Amniotic stem cell (primary cell): ENCODE results near the gene SHISA6.

Source experiments
- DNase-seq: peaks from one replicate; lab custom pipeline; 2025; lab: John Stamatoyannopoulos, UW

The SHISA6 gene

DNA sequence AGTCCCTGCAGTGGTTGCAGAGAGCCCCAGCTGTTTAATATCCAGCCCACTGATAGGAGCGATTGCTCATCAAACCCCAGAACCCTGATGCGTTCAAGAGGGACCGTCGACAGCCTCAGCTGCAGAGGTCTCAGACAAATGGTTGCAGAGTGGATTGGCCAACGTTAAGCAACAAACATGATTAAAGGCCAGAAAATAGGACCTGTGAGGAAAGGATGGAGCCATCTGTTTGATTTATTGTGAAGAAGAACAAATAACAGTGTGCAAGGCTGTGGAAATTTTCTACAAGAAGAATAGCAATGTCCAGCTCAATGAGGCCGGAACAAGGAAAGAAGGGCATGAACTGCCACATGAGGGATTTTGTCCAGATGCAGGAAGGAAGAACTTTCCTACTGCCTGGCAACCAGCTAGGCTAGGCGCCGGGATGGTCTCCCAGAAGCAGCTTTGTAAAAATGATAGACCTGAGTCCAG, 218.9 kb downstream of the SHISA6 start:
- no peak for DNase-seq

DNA sequence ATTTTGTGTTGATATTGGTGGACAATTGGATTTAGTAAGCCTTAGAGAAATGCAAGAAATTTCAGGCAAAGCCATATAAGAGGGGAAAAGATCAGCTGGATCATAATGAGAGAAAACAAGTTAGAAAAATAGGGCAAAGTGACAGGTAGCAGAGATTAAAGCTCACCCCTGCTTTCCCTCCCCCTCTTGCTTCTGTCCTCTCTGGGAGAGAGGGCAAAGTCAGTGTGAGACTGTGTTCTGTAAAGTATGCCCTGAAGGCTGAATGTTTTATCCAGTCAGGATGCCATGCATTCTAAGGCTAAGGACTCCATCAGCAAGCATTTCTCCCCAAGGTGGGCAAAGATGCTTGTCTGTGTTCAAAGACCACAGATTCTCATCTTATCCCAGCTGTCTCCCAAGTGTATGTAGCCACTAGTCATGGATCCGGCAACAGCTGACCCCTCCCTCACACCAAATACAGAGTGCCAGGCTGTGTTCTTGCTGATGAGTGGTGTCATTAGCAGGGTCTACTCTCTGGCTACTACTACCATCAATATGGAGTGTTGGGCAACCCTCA, 221.1 kb downstream of the SHISA6 start:
- DNase-seq, result no peak

DNA sequence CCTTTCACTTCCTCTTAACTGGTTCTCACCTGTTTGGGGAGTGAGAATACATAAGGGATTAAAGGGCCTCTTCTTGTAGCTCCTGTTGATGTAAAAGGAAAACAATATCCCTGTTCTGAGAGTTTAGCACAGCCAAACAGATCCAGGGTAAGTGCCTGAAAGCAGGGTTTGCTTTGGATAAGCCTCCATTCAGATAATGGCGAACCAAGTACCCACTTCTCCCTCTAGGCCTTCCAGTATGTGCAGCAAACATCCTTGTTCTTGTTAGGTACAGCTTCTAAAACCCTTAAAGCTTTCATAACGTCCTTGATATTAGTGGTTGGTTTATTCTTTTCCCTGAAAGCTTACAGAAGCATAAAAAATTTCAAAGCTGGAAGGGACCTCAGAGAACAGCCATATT, 226.6 kb downstream of the SHISA6 start:
- DNase-seq, result no peak

DNA sequence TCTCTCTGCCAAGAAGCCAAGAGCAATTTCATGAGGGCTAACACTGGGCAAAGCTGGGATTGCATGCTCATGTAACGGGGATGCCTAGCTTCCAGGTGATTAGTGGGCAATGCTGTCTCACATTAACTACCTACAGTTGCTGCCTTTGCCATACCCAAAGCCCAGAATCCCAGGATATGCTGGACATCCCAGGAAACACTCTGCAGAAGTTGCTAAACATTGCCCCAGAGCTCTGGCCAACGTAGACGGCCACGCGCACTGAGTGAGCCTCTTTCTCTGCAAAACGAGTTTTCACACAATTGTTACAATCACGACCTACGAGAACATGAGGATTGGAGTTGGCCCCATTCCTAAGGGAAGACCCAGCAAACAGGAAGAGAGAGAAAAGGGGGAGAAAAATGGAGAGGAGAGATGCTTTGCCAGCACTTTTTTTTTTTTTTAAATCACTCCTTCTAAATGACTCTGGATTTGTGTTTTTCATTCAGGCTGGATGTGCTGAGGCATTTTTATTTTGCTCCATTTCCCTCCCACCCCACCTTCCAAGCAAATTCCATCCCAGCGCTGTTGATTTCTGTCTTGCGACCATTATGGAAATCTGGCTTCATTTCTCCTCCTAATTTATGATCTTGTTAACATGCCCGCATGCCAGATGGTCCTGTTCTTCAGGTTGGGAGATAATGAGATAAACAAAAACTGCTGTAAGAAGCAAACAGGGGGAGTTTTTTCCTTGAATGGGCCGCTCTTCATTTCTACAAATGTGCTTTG, 244.5 kb downstream of the SHISA6 start:
- no peak for DNase-seq

DNA sequence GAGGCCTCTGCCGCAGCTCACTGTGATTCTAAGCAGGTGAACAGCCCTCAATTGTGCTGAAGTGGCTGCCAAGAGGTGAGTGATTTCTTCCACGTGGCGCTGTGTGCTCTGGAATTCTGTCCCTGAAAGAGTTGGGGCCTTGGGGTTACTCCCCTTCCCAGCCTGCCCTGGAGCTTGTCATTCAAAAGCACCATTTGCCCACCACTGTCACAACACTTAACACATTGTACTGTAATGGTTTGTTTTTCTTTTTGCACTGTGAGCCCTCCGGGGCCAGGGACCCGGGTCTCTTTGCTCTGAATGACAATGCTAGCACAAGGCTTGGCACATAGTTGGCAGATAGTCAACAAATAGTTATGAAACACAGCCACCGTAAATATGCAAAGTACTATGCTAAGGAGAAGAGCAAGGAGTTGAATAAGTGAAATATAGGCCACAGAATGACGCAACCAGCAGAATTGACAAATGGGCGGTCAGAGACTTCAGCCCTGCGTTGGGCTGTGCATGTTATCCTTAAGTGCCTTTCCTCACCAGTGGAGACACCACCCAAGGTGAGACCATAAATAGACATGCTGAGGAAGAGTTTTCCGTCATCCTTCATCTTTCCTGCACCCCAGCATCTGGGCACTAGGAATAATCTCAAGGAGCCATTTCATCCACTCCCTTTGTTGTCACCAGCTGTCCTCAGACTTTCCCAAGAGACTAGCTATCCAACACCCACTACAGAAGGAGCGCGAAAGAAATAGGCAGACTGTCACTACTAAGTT, 245.3 kb downstream of the SHISA6 start:
- DNase-seq, result no peak

DNA sequence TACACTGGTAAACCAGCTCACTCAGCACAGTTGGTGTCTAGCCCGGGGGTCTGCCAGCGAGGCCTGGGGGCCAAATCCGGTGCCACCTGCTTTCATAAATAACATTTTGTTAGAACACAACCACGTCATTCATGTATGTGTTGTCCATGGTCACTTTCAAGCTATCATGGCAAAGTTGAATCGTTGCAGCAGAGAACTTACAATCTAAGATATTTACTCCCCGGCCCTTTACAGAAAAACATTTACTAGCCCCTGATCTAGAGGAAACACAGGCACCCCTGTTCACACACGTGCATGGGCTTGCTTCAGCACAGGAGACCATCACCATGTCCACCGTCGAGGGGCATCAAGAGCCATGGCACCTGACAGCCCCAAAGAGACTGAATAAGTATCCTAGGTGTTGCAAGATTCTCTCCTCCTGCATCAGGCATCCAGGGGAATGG, 245.9 kb downstream of the SHISA6 start:
- no peak for DNase-seq

DNA sequence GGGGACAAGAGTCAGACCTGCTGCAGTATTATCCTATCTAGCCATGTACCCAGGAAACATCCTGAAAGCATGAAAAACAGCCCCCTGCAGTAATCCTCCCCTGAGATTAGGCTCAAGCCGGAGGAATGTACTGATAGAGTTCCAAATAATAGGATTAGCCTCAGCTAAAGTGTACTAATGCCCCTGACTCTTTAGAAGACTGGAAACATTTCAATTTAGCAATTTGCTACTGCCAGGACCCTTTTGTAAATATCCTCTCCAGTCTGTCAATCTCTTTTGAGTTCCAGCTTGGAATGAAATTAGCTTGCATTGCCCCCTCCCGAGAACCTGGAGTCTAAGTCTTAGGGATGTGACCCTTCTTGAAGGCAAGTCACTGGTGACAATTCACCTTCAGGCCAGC, 246.5 kb downstream of the SHISA6 start:
- DNase-seq, result no peak

DNA sequence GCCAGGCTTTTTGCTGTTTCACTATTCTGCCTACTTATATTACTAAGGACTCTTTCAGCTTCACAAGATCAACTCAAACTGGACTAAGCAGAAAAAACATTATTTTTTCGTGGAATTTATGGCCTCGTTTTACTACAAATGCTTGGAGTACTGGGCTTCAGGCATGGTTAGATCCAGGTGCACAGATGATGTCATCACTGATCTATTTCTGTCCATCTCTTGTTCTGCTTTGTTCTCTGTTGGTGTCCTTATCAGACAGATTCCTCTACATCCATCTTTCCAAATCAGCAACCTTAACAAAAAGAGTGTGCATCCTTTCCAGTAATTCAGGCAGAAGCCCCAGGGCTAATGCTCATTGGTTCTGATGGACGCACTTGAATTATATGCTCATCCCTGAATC, 247.4 kb downstream of the SHISA6 start:
- no peak for DNase-seq

DNA sequence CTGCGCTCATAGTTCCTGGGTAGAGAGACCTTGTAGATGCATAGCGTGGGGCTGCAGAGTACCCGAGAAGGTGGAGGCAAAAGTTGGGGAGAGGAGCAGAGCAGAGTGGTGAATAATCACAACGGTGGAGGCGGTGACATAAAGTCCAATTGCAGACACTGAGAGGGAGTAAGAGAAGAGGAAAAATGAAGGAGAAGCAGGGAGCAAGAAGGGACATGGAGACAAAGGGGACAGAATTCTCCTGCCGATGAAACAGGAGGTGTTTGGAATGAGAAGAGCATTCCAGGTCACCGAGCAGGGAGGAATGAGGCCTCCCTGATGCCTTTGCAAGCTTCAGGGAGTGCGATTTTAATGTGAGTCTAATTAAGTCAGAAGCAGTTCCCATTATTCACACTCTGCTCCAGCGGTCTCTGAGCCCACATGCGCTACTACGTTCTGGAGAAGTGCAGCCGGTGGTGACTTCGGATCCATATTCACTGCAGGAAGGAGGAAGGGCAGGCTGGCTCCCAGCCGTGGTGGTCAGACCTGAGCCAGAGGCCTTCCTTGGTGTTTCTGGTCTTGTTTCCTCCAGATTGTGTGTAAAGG, 249.2 kb downstream of the SHISA6 start:
- DNase-seq, result no peak

DNA sequence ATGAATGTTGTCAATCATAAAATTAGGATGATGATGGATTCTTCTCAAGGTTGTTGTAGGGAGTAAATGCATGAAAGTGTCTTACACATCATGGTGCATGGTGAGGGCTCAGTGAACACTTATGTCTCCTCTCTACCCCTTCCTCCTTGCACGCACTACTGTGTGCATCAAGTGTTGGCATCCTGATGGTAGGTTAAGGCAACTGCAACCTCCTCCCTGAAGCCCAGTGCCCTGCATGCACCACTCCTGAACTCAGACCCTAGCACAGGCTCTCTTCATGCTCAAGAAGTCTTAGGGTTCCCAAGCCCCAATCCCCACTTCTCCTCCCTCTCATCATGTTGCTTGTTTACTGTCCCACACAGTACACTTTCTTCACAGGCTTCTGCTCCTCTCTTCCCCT, 251.5 kb downstream of the SHISA6 start:
- no peak for DNase-seq

DNA sequence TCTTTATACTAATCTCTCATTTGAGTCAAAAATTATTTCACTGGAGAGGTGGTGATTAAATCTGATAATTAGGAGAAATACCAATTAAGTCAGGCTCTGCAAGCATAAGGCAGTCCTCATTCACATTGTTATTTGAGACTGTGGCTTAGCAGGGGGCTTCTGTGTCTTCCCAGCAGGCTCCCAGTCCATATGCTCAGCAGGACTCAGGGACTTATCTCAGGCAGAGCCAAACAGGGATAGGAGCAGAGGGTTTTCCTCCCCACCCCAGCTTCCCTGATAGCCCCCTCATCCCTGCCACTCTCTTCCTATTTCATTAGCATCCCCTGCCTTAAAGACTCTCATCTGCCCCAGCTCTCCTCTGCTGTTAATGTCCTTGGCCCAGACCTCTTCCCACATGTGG, 252.9 kb downstream of the SHISA6 start:
- no peak for DNase-seq

DNA sequence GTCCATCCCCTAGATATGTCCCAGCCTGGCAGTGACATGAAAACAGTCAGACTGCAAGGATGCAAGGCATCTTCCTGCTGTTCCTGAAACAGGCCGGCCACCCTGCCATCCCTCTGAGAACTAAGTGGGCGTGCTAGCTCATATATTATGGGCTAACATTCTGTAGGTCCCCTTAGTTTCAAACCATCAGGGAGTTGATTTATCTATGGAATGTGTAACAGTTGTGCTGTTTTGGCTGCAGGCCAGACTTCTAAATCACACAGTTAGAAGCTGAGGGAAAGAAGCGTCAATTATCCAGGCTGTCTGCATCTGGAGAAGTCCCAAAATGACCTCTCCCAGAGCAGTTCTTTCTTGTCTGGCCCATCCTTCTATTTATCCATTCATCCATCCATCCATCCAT, 254.6 kb downstream of the SHISA6 start:
- DNase-seq, result no peak

DNA sequence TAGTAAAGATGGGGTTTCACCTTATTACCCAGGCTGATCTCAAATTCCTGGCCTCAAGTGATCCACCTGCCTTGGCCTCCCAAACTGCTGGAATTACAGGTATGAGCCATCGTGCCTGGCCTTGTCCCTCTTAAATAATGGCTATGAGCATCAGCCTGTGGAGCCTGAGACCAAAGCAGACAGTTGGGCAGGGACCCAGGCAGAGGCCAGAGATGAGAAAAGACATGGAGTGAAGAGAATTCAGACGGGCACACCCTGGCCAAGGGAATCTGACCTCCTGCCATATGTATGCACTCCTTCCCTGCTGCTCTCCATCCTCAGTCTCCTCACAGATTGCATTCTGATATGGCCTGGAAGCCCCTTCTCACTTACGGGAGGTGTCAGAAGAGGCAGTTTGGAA, 258.9 kb downstream of the SHISA6 start:
- no peak for DNase-seq

DNA sequence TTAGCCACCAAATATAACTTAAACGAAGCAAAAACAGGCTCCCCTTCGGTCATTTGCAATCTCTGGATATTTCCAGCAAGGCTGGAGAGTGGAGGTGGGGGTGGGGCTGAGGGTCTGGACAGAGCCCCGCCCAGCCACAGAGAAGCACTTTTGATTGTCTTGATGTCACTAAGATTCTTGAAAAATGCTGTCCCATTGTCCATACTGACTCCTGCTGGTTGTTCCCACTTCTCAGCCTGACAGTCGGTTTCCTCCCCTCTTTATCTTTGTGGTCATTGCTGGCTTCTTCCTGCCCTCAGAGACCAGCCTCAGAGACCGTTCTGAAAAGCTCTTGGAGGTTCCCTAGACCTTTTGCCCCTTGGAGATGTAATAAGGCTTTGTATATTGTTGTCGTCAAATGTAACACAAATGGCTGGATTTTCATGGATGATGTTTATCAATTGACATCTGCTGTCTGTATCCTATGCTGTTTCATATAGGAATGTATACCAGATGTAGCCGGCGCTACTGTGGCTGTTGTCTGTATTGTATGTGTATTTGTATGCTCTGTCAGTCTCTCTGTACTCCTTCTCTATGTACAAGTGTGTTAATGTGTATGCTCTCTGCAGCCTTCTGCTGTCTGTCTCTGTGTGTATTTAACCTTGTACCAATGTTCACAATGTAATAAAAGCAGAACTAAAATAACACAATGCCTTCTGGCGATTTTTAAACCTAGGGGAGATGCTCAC, 262.5 kb downstream of the SHISA6 start:
- DNase-seq, result no peak

DNA sequence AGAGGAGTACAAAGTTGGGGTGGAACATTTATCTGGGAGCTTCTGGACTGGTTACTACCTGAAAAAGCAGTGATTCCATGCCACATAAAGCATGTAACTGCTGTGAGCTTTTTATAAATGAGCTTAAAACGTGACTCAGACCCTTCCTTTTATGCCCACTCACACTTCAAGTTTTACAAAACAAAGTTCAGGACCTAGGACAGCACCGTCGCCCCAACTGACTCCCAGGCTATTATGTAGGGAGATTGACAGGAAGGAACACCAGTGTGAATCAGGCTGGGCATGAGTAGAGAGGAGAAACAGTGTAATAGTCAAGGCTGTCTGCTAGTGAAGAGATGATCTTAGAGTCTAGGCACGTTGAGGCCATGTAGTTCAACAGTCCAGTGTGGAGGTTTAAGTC, 265.6 kb downstream of the SHISA6 start:
- DNase-seq, result no peak

DNA sequence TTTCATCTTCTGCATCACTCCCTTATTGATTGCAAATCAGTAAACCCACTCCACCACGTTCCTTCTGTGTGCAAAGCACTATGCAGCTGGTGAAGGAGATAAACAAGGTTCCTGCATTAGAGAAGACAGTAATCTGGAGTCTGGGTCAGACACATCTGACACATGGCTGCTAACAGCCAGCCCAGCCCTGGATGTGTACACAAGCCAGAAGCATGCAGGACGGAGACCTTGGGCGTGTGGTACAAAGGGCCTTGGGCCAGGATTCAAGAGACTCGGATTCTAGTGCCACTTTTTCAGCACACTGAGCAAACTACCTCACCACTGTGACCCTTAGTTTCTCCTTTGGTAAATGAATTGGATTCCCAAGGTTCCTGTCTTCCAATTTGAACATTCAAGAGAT, 270.7 kb downstream of the SHISA6 start:
- DNase-seq, result no peak

DNA sequence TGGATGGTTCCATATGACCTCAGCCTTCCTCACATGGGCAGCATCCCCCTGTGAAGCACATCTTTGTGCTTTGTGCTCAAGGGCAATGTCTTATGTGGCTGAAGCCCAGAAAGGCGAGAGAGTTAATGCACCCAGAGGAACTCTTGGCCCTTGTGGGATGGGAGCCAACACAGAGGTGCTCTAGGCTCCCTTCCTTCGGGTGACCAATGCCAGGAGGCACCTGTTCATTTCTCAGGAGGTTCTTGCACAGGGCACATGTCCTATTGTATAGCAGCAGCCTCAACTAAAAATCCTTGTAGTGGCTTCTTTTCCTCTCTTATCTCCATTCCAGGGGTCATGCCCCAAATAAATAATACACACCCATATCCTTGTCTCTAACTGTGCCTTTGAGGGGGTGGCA, 273.6 kb downstream of the SHISA6 start:
- DNase-seq, result no peak

DNA sequence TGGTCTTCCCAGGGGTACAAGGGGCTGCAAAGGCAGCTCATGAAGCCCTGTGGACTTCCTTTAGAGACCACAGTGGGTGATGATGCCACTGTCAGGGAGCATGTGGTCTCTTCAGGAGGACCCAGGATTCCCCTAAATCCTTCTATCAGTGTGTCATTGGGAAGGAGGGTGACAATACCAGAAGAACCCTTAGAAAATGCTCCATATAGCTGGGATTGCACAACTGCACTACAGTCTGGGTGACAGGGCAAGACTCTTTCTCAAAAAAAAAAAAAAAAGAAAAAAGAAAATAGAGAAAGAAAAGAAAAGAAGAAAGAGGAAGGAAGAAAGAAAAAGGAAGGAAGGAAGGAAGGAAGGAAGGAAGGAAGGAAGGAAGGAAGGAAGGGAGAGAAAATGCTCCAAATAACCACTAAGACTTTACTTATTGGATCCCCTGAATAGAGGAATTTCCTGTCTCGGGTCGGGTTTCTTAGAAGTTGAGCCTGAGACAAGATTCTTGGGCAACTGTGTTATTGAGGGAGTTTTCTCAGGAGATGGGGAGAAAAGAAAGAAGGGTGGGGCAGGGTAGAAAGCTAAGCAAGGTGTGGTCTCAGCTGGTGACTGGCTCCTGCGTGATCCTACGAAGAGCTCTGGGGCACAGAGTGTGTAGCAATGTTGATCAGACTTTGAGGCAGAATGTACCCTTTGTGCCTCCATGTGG, 274.1 kb downstream of the SHISA6 start:
- no peak for DNase-seq

DNA sequence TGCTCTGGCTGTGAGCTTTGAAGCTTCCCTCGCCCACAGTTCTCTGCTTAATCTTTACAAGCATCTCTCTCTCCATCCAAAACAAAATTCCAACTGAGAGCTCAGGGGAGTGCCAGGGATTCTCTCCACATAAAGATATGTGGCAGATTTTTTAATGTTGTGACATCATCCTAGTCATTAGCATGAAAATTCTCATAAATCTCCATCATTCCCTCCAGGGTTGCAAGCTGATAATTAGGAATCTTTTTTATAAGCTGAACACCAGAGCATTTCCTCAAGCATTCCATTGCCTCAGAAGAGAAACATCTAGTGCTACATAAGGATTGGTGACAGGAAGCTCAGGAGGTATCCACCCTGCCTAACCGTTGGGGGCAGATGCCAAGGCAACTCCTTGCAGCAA, 274.9 kb downstream of the SHISA6 start:
- no peak for DNase-seq

DNA sequence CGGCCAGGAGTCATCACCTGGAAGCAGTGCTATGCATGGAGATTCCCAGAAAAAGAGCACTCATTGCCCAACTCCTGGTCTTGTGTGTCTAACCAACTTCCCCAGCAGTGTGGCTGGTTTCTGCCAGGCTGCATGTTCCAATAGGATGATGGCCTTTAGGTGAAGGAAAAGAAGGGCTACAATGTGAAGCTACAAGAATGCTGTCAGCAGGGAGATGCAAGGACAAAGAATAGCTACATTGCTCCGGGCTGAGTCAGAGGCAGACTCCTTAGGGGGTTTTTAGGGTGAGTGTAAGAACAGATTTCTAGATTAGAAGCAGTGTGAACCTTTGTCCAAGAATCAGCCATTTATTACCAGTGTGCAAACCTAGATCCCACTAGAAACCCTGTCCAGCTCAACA, 294.2 kb downstream of the SHISA6 start:
- DNase-seq, result no peak

DNA sequence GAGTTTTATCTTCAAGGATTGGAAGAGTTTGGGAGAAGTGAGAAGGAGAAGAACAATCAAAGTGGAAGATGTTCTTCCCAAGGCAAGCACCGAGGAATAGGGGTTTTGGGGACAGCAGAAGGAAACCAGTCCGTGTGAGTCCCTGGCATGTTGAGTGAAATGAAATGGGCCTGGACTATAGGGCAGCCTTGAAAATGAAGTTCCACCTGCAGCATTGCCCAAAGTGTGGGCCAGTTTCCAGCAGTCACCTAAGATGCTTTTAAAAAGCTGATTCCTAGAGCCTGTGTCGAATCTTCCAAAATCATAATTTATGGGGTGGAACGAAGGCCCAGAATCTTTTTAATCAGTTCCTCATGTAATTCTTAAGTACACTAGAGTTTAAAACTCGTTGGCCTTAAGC, 297.4 kb downstream of the SHISA6 start:
- DNase-seq, result no peak

DNA sequence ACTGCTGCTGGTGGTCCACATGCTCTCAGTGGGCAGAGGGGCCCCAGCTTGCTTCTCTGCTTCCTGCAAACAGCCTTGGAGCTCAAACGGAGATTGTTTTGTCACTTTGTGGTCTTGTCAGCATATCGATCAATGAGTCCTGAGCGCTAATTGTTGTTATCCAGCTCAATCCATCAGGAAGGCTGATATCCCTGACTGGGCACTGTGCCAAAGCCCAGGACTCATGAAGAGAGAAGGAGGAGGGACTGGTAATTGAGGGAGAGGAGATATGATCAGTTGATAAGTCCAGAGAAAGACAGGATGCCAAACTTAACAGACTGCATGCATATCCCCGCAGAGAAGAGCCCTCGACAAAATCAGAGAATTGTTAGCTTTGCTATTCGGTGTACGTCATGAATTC, 298.6 kb downstream of the SHISA6 start:
- no peak for DNase-seq
